Endothelial cell of umbilical vein (primary cell): ENCODE results near the gene INPP5A. TPM values are rescaled to one million over a fixed set of nuclear protein-coding genes. Genes with fewer than 3 reads are reported as not detected.

ENCODE experiments used
- BruUV-seq: library from RNA; stranded (reverse); fragments of 400-500 nt; replicated peaks from 2 replicates; lab custom pipeline; 2021; lab: Mats Ljungman, UMichigan
- CTCF ChIA-PET: fragments of 300-600, 350-600 bp; sonication (Branson Sonifier 250); formaldehyde crosslinking; loops from one replicate; lab custom pipeline; 2021; ENCODE audit warnings: antibody characterized with exemption, inconsistent platforms; lab: Charles Lee
- POLR2A ChIA-PET: fragments of 300-600, 350-600 bp; sonication (Branson Sonifier 250); formaldehyde crosslinking; loops from one replicate; lab custom pipeline; 2021; ENCODE audit warnings: antibody characterized with exemption, inconsistent platforms; lab: Charles Lee
- DNase-seq: peaks from one replicate; pipeline ENCODE4 v3.0.0-alpha.2; 2011; ENCODE audit warnings: low read depth, low spot score
- FAIRE-seq: peaks from 2 replicates; lab custom pipeline; 2011; peaks lifted over from hg19 to GRCh38; lab: Jason Lieb, UNC
- H2AFZ ChIP-seq: 2 replicates; pipeline ENCODE4 v1.6.0; 2012; ENCODE audit warnings: low read depth, low read length, control low read depth, inconsistent platforms
- H3K27ac ChIP-seq: 2 replicates; pipeline ENCODE4 v1.5.1; 2011; ENCODE audit warnings: low read depth, mild to moderate bottlenecking, control low read depth, low read length, moderate library complexity; ENCODE audit not compliant: insufficient read depth
- H3K27me3 ChIP-seq, 2 experiments: 2 replicates each; pipeline versions ENCODE4 v1.6.0 to v1.6.1; 2011; ENCODE audit warnings: low read length in 2 of 2, mixed read lengths in 1 of 2; ENCODE audit not compliant: control insufficient read depth in 2 of 2, insufficient read depth in 2 of 2
- H3K36me3 ChIP-seq, 2 experiments: 2 replicates in 1 of 2; 3 replicates in 1 of 2; pipeline ENCODE4 v1.5.1; 2011; ENCODE audit warnings: low read length in 2 of 2, mild to moderate bottlenecking in 1 of 2, moderate library complexity in 1 of 2; ENCODE audit not compliant: control insufficient read depth in 2 of 2, insufficient read depth in 2 of 2; ENCODE audit errors: extremely low read depth in 1 of 2
- H3K4me1 ChIP-seq: 3 replicates; pipeline ENCODE4 v1.5.1; 2011; ENCODE audit warnings: mild to moderate bottlenecking, low read length; ENCODE audit not compliant: control insufficient read depth, insufficient read depth; ENCODE audit errors: extremely low read depth
- H3K4me2 ChIP-seq: 2 replicates; pipeline ENCODE4 v1.6.1; 2011; ENCODE audit warnings: low read length, control low read depth, mixed read lengths; ENCODE audit not compliant: insufficient read depth
- H3K4me3 ChIP-seq, 3 experiments: fragments of 200-600 bp in 1 of 3; sonication (generic), shearing (Covaris generic) in 1 of 3; replicated peaks in 1 of 3; 2 replicates each; pipeline ENCODE4 v1.5.1; 2011 to 2016; ENCODE audit warnings: control low read depth in 3 of 3, low read length in 3 of 3, mild to moderate bottlenecking in 2 of 3, inconsistent platforms in 1 of 3, low read depth in 1 of 3, moderate library complexity in 1 of 3; ENCODE audit not compliant: insufficient read depth in 1 of 3
- H3K79me2 ChIP-seq: 2 replicates; pipeline ENCODE4 v1.6.0; 2012; ENCODE audit warnings: low read length, inconsistent platforms; ENCODE audit not compliant: control insufficient read depth, insufficient read depth
- H3K9ac ChIP-seq: replicated peaks from 2 replicates; pipeline ENCODE3; 2011; ENCODE audit warnings: low read length, control low read depth; ENCODE audit not compliant: insufficient read depth; ENCODE audit errors: extremely low read depth
- H3K9me1 ChIP-seq: replicated peaks from 3 replicates; pipeline ENCODE4 v1.6.0; 2011; ENCODE audit warnings: mild to moderate bottlenecking, low read length; ENCODE audit not compliant: control insufficient read depth, insufficient read depth; ENCODE audit errors: extremely low read depth
- H3K9me3 ChIP-seq: replicated peaks from 2 replicates; pipeline ENCODE4 v1.5.1; 2012; ENCODE audit warnings: low read length, inconsistent platforms; ENCODE audit not compliant: control insufficient read depth, insufficient read depth
- H4K20me1 ChIP-seq: replicated peaks from 2 replicates; pipeline ENCODE3; 2011; ENCODE audit warnings: mild to moderate bottlenecking, low read length; ENCODE audit not compliant: control insufficient read depth, insufficient read depth; ENCODE audit errors: extremely low read depth
- CTCF ChIP-seq, 2 donors: IDR thresholded peaks; 1 replicate in 1 of 2; 2 replicates in 1 of 2; pipeline ENCODE4 v1.5.1; 2011; ENCODE audit warnings: low read length in 2 of 2, mild to moderate bottlenecking in 2 of 2, moderate library complexity in 2 of 2, control low read depth in 1 of 2, inconsistent platforms in 1 of 2, low read depth in 1 of 2; ENCODE audit not compliant: insufficient read depth in 1 of 2; ENCODE audit errors: extremely low read depth in 1 of 2
- EZH2 ChIP-seq: IDR thresholded peaks from 2 replicates; pipeline ENCODE4 v1.6.1; 2012; ENCODE audit warnings: borderline replicate concordance, low read depth, mild to moderate bottlenecking, moderate library complexity, low read length, inconsistent platforms; ENCODE audit not compliant: severe bottlenecking
- FOS ChIP-seq: IDR thresholded peaks from 2 replicates; pipeline ENCODE4 v1.6.1; 2011; ENCODE audit warnings: mild to moderate bottlenecking, low read length, moderate library complexity, borderline replicate concordance; ENCODE audit not compliant: insufficient read depth
- GATA2 ChIP-seq: IDR thresholded peaks from 2 replicates; pipeline ENCODE4 v1.7.0; 2011; ENCODE audit warnings: low read depth, mild to moderate bottlenecking, moderate library complexity, mixed read lengths, low read length; ENCODE audit not compliant: insufficient read length, insufficient read depth
- JUN ChIP-seq: IDR thresholded peaks from 2 replicates; pipeline ENCODE4 v1.6.1; 2011; ENCODE audit warnings: borderline replicate concordance, low read depth; ENCODE audit not compliant: insufficient read length, insufficient read depth
- MAX ChIP-seq: IDR thresholded peaks from 2 replicates; pipeline ENCODE4 v1.6.1; 2011; ENCODE audit not compliant: insufficient read depth, insufficient read length
- MYC ChIP-seq: IDR thresholded peaks from one replicate; pipeline ENCODE4 v1.6.1; 2011; ENCODE audit warnings: mild to moderate bottlenecking, low read depth, low read length
- POLR2A ChIP-seq: IDR thresholded peaks from 2 replicates; pipeline ENCODE4 v1.6.1; 2012; ENCODE audit warnings: low read depth, mild to moderate bottlenecking, control low read depth, low read length
- POLR2AphosphoS5 ChIP-seq: IDR thresholded peaks from 2 replicates; pipeline ENCODE4 v1.6.1; 2012; ENCODE audit warnings: low read depth, mild to moderate bottlenecking, control low read depth, low read length, moderate library complexity; ENCODE audit not compliant: insufficient read depth
- dilution Hi-C: fragments of 300-500 bp; cut with MboI; formaldehyde crosslinking; loops from one replicate; pipeline ENCODE4 v1.15.0; 2019; ENCODE audit warnings: low sequenced_read_pairs; ENCODE audit not compliant: extremely low pct_ligation_motif_present
- intact Hi-C: fragments of 100-400 bp; cut with micrococcal nuclease; formaldehyde crosslinking; loops from one replicate; pipeline ENCODE4 v1.10.0; 2022
- polyA plus RNA-seq, 4 experiments: library from polyadenylated mRNA; depleted of rRNA in 3 of 4; stranded (reverse) in 3 of 4; unstranded in 1 of 4; fragments of >200 nt; gene quantifications; 2 replicates each; pipeline versions ENCODE4 v1.2.1 to v1.2.3, GENCODE V29; 2011 to 2012; ENCODE audit warnings: missing spikeins in 1 of 4
- total RNA-seq: library from RNA; stranded (reverse); gene quantifications from 2 replicates; pipeline ENCODE4 v1.2.3, GENCODE V29; 2021

The INPP5A gene
- total and polyA plus RNA-seq, 2 donors (not counting 3 experiments of a cell fraction or from before 2014, with no cell fraction given), result 22.9 to 33.2 TPM

GRCh38 chr10:132648072-132648850 is 110.7 kb downstream of the INPP5A start:
- FAIRE-seq, result no peak
- dilution Hi-C loops (no loop called here), intact Hi-C loops (no loop called here)
- no peak for DNase-seq
- no peaks in the 10 kb centered on the region for H3K79me2 ChIP-seq
- BruUV-seq, result no TSS peak
- no peaks in the 10 kb centered on the region for H3K9me3 ChIP-seq
- H3K27ac ChIP-seq, result no peak overlapping the region
- POLR2A ChIA-PET, result no interaction called here
- no peaks in the 10 kb centered on the region for H3K4me1 ChIP-seq
- H3K4me3 ChIP-seq, result no peak overlapping the region
- CTCF ChIA-PET, result interaction anchor here (1.1 kb wide), 1 partner anchor 189 kb away, joined by 4 read pairs; no protein-coding TSS in a partner anchor
- H3K4me2 ChIP-seq, result no peak overlapping the region
- no peaks in the 10 kb centered on the region for H3K27me3 ChIP-seq
- no peak overlapping the region for H3K9ac ChIP-seq
- no peaks in the 10 kb centered on the region for H3K36me3 ChIP-seq
- no peaks in the 10 kb centered on the region for H4K20me1 ChIP-seq
- no peak for TF ChIP-seq POLR2A
- no peak for TF ChIP-seq MYC
- no peak for TF ChIP-seq GATA2
- no peak for TF ChIP-seq JUN
- no peak for TF ChIP-seq POLR2AphosphoS5
- no peak for TF ChIP-seq MAX
- no peak for TF ChIP-seq EZH2
- no peak for TF ChIP-seq FOS
- no peak for TF ChIP-seq CTCF (IDR thresholded peaks at IDR 0.05; ENCODE audit: extremely low read depth in 1 of 2, insufficient read depth in 1 of 2, low read depth in 1 of 2, low read length in 2 of 2)
- H2AFZ ChIP-seq, result no peak overlapping the region
- no peaks in the 10 kb centered on the region for H3K9me1 ChIP-seq
